HEK293 (cell line): Measurements from ENCODE around the gene PYCR2.

Experiments
- CTCF ChIP-seq: fragments of 450-650 bp; formaldehyde crosslinking; IDR thresholded peaks from 2 replicates; pipeline ENCODE4 v1.5.1; 2016; ENCODE audit warnings: missing biosample characterization, missing genetic modification characterization
- KLF9 ChIP-seq: fragments of 450-650 bp; formaldehyde crosslinking; IDR thresholded peaks from 2 replicates; pipeline ENCODE4 v1.5.1; 2016; ENCODE audit warnings: missing biosample characterization, missing genetic modification characterization, low read depth
- SCRT2 ChIP-seq: fragments of 450-650 bp; formaldehyde crosslinking; IDR thresholded peaks from 2 replicates; pipeline ENCODE4 v1.5.1; 2016; ENCODE audit warnings: missing biosample characterization, missing genetic modification characterization
- ZBTB7A ChIP-seq: fragments of 450-650 bp; formaldehyde crosslinking; IDR thresholded peaks from 2 replicates; pipeline ENCODE4 v1.5.1; 2016; ENCODE audit warnings: low read depth, missing biosample characterization, missing genetic modification characterization
- ZNF513 ChIP-seq: fragments of 450-650 bp; IDR thresholded peaks from 2 replicates; pipeline ENCODE4 v1.5.1; 2018; ENCODE audit warnings: missing biosample characterization, missing genetic modification characterization
- TF ChIP-seq, protein P1 (sequence below): fragments of 450-650 bp; formaldehyde crosslinking; IDR thresholded peaks from 2 replicates; pipeline ENCODE4 v1.5.1; 2017; ENCODE audit warnings: missing biosample characterization, mild to moderate bottlenecking, missing genetic modification characterization, moderate library complexity
- TF ChIP-seq, protein P2 (sequence below): fragments of 450-650 bp; formaldehyde crosslinking; IDR thresholded peaks from 2 replicates; pipeline ENCODE4 v1.5.1; 2016; ENCODE audit warnings: missing biosample characterization, missing genetic modification characterization
- TF ChIP-seq, protein P3 (sequence below): fragments of 450-650 bp; formaldehyde crosslinking; IDR thresholded peaks from 2 replicates; pipeline ENCODE4 v1.5.1; 2016; ENCODE audit warnings: missing biosample characterization, missing genetic modification characterization

DNA sequence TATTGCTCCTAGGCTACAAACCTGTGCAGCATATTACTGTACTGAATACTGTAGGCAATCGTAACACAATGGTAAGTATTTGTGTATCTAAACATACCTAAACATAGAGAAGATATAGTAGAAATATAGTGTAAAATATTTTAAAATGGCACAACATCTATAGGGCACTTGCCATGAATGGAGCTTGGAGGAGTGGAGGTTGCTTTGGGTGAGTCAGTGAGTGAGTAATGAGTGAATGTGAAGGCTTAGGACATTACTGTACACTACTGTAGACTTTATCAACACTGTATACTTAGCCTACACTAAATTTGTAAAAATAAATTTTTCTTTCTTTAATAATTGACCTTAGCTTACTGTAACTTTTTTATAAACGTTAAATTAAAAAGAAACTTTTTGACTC is 9.0 kb upstream of the PYCR2 start:
- TF ChIP-seq CTCF (tag by site-specific recombination) (no peak), ZBTB7A (no peak), KLF9 (tag by site-specific recombination) (no peak), ZNF513 (tag by site-specific recombination) (no peak), SCRT2 (tag by site-specific recombination) (no peak)
- TF ChIP-seq, protein P1, sequence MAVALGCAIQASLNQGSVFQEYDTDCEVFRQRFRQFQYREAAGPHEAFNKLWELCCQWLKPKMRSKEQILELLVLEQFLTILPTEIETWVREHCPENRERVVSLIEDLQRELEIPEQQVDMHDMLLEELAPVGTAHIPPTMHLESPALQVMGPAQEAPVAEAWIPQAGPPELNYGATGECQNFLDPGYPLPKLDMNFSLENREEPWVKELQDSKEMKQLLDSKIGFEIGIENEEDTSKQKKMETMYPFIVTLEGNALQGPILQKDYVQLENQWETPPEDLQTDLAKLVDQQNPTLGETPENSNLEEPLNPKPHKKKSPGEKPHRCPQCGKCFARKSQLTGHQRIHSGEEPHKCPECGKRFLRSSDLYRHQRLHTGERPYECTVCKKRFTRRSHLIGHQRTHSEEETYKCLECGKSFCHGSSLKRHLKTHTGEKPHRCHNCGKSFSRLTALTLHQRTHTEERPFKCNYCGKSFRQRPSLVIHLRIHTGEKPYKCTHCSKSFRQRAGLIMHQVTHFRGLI (tag by site-specific recombination) = no peak
- TF ChIP-seq, protein P2, sequence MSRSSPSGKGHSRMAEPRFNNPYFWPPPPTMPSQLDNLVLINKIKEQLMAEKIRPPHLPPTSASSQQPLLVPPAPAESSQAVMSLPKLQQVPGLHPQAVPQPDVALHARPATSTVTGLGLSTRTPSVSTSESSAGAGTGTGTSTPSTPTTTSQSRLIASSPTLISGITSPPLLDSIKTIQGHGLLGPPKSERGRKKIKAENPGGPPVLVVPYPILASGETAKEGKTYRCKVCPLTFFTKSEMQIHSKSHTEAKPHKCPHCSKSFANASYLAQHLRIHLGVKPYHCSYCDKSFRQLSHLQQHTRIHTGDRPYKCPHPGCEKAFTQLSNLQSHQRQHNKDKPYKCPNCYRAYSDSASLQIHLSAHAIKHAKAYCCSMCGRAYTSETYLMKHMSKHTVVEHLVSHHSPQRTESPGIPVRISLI (tag by site-specific recombination) = no peak
- TF ChIP-seq, protein P3, sequence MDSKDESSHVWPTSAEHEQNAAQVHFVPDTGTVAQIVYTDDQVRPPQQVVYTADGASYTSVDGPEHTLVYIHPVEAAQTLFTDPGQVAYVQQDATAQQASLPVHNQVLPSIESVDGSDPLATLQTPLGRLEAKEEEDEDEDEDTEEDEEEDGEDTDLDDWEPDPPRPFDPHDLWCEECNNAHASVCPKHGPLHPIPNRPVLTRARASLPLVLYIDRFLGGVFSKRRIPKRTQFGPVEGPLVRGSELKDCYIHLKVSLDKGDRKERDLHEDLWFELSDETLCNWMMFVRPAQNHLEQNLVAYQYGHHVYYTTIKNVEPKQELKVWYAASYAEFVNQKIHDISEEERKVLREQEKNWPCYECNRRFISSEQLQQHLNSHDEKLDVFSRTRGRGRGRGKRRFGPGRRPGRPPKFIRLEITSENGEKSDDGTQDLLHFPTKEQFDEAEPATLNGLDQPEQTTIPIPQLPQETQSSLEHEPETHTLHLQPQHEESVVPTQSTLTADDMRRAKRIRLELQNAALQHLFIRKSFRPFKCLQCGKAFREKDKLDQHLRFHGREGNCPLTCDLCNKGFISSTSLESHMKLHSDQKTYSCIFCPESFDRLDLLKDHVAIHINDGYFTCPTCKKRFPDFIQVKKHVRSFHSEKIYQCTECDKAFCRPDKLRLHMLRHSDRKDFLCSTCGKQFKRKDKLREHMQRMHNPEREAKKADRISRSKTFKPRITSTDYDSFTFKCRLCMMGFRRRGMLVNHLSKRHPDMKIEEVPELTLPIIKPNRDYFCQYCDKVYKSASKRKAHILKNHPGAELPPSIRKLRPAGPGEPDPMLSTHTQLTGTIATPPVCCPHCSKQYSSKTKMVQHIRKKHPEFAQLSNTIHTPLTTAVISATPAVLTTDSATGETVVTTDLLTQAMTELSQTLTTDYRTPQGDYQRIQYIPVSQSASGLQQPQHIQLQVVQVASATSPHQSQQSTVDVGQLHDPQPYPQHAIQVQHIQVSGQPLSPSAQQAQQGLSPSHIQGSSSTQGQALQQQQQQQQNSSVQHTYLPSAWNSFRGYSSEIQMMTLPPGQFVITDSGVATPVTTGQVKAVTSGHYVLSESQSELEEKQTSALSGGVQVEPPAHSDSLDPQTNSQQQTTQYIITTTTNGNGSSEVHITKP = no peak
